ENCODE results near the gene AFP.

The AFP gene

GRCh38 chr4:73419106-73420038 is 16.6 kb upstream of the AFP start:
- H3K27ac Mint-ChIP-seq, result no peak overlapping the region
- no peaks in the 10 kb centered on the region for H3K9me3 Mint-ChIP-seq
- no peaks in the 10 kb centered on the region for H3K4me1 Mint-ChIP-seq (ENCODE audit: low read depth)
- H3K4me3 Mint-ChIP-seq, result no peak overlapping the region
- DNase-seq (ENCODE audit: low spot score), result no peak
- no peaks in the 10 kb centered on the region for H3K36me3 Mint-ChIP-seq (ENCODE audit: low read depth)
- H3K27me3 Mint-ChIP-seq (ENCODE audit: low read depth), result no peaks in the 10 kb centered on the region

GRCh38 chr4:73420615-73421014 is 15.4 kb upstream of the AFP start:
- DNase-seq (ENCODE audit: low spot score), result no peak
- H3K27me3 Mint-ChIP-seq (ENCODE audit: low read depth), result no peaks in the 10 kb centered on the region
- H3K27ac Mint-ChIP-seq, result no peak overlapping the region
- no peak overlapping the region for H3K4me3 Mint-ChIP-seq
- H3K36me3 Mint-ChIP-seq (ENCODE audit: low read depth), result no peaks in the 10 kb centered on the region
- no peaks in the 10 kb centered on the region for H3K4me1 Mint-ChIP-seq (ENCODE audit: low read depth)
- H3K9me3 Mint-ChIP-seq, result no peaks in the 10 kb centered on the region

GRCh38 chr4:73421708-73422457 is 14.1 kb upstream of the AFP start:
- no peak for DNase-seq (ENCODE audit: low spot score)
- H3K36me3 Mint-ChIP-seq (ENCODE audit: low read depth), result no peaks in the 10 kb centered on the region
- H3K27ac Mint-ChIP-seq, result no peak overlapping the region
- H3K4me1 Mint-ChIP-seq (ENCODE audit: low read depth), result no peaks in the 10 kb centered on the region
- H3K4me3 Mint-ChIP-seq, result no peak overlapping the region
- H3K9me3 Mint-ChIP-seq, result no peaks in the 10 kb centered on the region
- no peaks in the 10 kb centered on the region for H3K27me3 Mint-ChIP-seq (ENCODE audit: low read depth)

GRCh38 chr4:73422458-73422752 is 13.6 kb upstream of the AFP start:
- Mint-ChIP-seq H3K9me3 (no peaks in the 10 kb centered on the region), H3K4me3 (no peak overlapping the region), H3K36me3 (ENCODE audit: low read depth) (no peaks in the 10 kb centered on the region), H3K4me1 (ENCODE audit: low read depth) (no peaks in the 10 kb centered on the region), H3K27me3 (ENCODE audit: low read depth) (no peaks in the 10 kb centered on the region), H3K27ac (no peak overlapping the region)
- DNase-seq (ENCODE audit: low spot score), result no peak

GRCh38 chr4:73423184-73423583 is 12.8 kb upstream of the AFP start:
- Mint-ChIP-seq H3K27ac (no peak overlapping the region), H3K9me3 (no peaks in the 10 kb centered on the region), H3K36me3 (ENCODE audit: low read depth) (no peaks in the 10 kb centered on the region), H3K4me3 (no peak overlapping the region), H3K4me1 (ENCODE audit: low read depth) (no peaks in the 10 kb centered on the region), H3K27me3 (ENCODE audit: low read depth) (no peaks in the 10 kb centered on the region)
- DNase-seq (ENCODE audit: low spot score), result no peak

- H3K4me1 Mint-ChIP-seq (ENCODE audit: low read depth), result no peaks in the 10 kb centered on the region
- H3K36me3 Mint-ChIP-seq (ENCODE audit: low read depth), result no peaks in the 10 kb centered on the region
- H3K27me3 Mint-ChIP-seq (ENCODE audit: low read depth), result no peaks in the 10 kb centered on the region
- H3K4me3 Mint-ChIP-seq, result no peak overlapping the region
- no peaks in the 10 kb centered on the region for H3K9me3 Mint-ChIP-seq
- no peak overlapping the region for H3K27ac Mint-ChIP-seq
- DNase-seq (ENCODE audit: low spot score), result no peak
Observed at GRCh38 chr4:73426666-73427065, 9.4 kb upstream of the AFP start.

- H3K36me3 Mint-ChIP-seq (ENCODE audit: low read depth), result no peaks in the 10 kb centered on the region
- H3K9me3 Mint-ChIP-seq, result no peaks in the 10 kb centered on the region
- H3K27ac Mint-ChIP-seq, result no peak overlapping the region
- no peaks in the 10 kb centered on the region for H3K4me1 Mint-ChIP-seq (ENCODE audit: low read depth)
- DNase-seq (ENCODE audit: low spot score), result no peak
- H3K27me3 Mint-ChIP-seq (ENCODE audit: low read depth), result no peaks in the 10 kb centered on the region
- no peak overlapping the region for H3K4me3 Mint-ChIP-seq
Observed at GRCh38 chr4:73429118-73429517, 6.9 kb upstream of the AFP start.

GRCh38 chr4:73429826-73430587 is 6.0 kb upstream of the AFP start:
- Mint-ChIP-seq H3K36me3 (ENCODE audit: low read depth) (no peaks in the 10 kb centered on the region), H3K4me1 (ENCODE audit: low read depth) (no peaks in the 10 kb centered on the region), H3K4me3 (no peak overlapping the region), H3K27me3 (ENCODE audit: low read depth) (no peaks in the 10 kb centered on the region), H3K27ac (no peak overlapping the region), H3K9me3 (no peaks in the 10 kb centered on the region)
- DNase-seq (ENCODE audit: low spot score), result no peak

GRCh38 chr4:73431813-73432168 is 4.2 kb upstream of the AFP start:
- no peak overlapping the region for H3K4me3 Mint-ChIP-seq
- H3K4me1 Mint-ChIP-seq (ENCODE audit: low read depth), result no peaks in the 10 kb centered on the region
- no peaks in the 10 kb centered on the region for H3K9me3 Mint-ChIP-seq
- no peaks in the 10 kb centered on the region for H3K27me3 Mint-ChIP-seq (ENCODE audit: low read depth)
- DNase-seq (ENCODE audit: low spot score), result no peak
- no peak overlapping the region for H3K27ac Mint-ChIP-seq
- H3K36me3 Mint-ChIP-seq (ENCODE audit: low read depth), result no peaks in the 10 kb centered on the region

GRCh38 chr4:73432169-73433000 is 3.6 kb upstream of the AFP start:
- H3K4me1 Mint-ChIP-seq (ENCODE audit: low read depth), result no peaks in the 10 kb centered on the region
- no peaks in the 10 kb centered on the region for H3K27me3 Mint-ChIP-seq (ENCODE audit: low read depth)
- H3K27ac Mint-ChIP-seq, result no peak overlapping the region
- no peaks in the 10 kb centered on the region for H3K9me3 Mint-ChIP-seq
- H3K4me3 Mint-ChIP-seq, result no peak overlapping the region
- no peaks in the 10 kb centered on the region for H3K36me3 Mint-ChIP-seq (ENCODE audit: low read depth)
- no peak for DNase-seq (ENCODE audit: low spot score)

- H3K27me3 Mint-ChIP-seq (ENCODE audit: low read depth), result no peaks in the 10 kb centered on the region
- no peak overlapping the region for H3K27ac Mint-ChIP-seq
- no peaks in the 10 kb centered on the region for H3K36me3 Mint-ChIP-seq (ENCODE audit: low read depth)
- no peak for DNase-seq (ENCODE audit: low spot score)
- H3K9me3 Mint-ChIP-seq, result no peaks in the 10 kb centered on the region
- no peak overlapping the region for H3K4me3 Mint-ChIP-seq
- no peaks in the 10 kb centered on the region for H3K4me1 Mint-ChIP-seq (ENCODE audit: low read depth)
Observed at GRCh38 chr4:73433140-73433539, 2.9 kb upstream of the AFP start.

GRCh38 chr4:73434311-73434710 is 1.7 kb upstream of the AFP start:
- no peak overlapping the region for H3K4me3 Mint-ChIP-seq
- H3K9me3 Mint-ChIP-seq, result no peaks in the 10 kb centered on the region
- DNase-seq (ENCODE audit: low spot score), result no peak
- no peaks in the 10 kb centered on the region for H3K27me3 Mint-ChIP-seq (ENCODE audit: low read depth)
- no peak overlapping the region for H3K27ac Mint-ChIP-seq
- H3K36me3 Mint-ChIP-seq (ENCODE audit: low read depth), result no peaks in the 10 kb centered on the region
- H3K4me1 Mint-ChIP-seq (ENCODE audit: low read depth), result no peaks in the 10 kb centered on the region

- no peaks in the 10 kb centered on the region for H3K27me3 Mint-ChIP-seq (ENCODE audit: low read depth)
- H3K4me3 Mint-ChIP-seq, result no peak overlapping the region
- no peaks in the 10 kb centered on the region for H3K36me3 Mint-ChIP-seq (ENCODE audit: low read depth)
- no peak overlapping the region for H3K27ac Mint-ChIP-seq
- H3K4me1 Mint-ChIP-seq (ENCODE audit: low read depth), result no peaks in the 10 kb centered on the region
- no peaks in the 10 kb centered on the region for H3K9me3 Mint-ChIP-seq
- DNase-seq (ENCODE audit: low spot score), result no peak
Observed at GRCh38 chr4:73436674-73437557, 895 bp downstream of the AFP start.
